ENCODE data around the gene FUNDC1.

DNA sequence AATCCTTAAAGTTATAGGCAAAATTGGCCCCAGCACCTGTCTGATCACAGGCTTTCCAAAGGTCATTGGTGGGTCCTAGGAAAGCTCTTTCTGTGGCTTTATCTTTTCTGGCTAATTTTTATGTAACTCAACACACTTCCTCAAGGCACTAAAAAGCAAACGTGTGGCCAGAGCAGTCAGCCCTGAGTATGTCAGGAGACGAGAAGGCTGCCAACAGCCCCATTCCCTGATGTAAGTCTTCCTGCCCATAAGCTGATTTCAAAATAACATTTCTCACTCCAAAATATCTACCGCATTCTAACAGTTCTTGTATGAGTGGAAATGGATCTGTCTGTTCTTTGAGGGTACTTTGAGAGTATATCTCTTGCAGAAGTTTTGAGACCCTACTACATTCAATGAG is 25.5 kb upstream of the FUNDC1 start:
- TF ChIP-seq, protein P1, sequence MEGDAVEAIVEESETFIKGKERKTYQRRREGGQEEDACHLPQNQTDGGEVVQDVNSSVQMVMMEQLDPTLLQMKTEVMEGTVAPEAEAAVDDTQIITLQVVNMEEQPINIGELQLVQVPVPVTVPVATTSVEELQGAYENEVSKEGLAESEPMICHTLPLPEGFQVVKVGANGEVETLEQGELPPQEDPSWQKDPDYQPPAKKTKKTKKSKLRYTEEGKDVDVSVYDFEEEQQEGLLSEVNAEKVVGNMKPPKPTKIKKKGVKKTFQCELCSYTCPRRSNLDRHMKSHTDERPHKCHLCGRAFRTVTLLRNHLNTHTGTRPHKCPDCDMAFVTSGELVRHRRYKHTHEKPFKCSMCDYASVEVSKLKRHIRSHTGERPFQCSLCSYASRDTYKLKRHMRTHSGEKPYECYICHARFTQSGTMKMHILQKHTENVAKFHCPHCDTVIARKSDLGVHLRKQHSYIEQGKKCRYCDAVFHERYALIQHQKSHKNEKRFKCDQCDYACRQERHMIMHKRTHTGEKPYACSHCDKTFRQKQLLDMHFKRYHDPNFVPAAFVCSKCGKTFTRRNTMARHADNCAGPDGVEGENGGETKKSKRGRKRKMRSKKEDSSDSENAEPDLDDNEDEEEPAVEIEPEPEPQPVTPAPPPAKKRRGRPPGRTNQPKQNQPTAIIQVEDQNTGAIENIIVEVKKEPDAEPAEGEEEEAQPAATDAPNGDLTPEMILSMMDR (IDR thresholded peaks at IDR 0.05) = no peak
- TF ChIP-seq EP300 (IDR thresholded peaks at IDR 0.05) = no peak

Data from sigmoid colon (tissue), 4 donors.